ENCODE measurements around the gene CAMSAP1. TPM values are rescaled to one million over a fixed set of nuclear protein-coding genes. Genes with fewer than 3 reads are reported as not detected.

The CAMSAP1 gene
- total and polyA plus RNA-seq, 10 of the 15 experiments (the other 5 are each of a cell fraction or from before 2014, with no cell fraction given) = 1.4 to 24.7 (median 8.0) TPM

DNA sequence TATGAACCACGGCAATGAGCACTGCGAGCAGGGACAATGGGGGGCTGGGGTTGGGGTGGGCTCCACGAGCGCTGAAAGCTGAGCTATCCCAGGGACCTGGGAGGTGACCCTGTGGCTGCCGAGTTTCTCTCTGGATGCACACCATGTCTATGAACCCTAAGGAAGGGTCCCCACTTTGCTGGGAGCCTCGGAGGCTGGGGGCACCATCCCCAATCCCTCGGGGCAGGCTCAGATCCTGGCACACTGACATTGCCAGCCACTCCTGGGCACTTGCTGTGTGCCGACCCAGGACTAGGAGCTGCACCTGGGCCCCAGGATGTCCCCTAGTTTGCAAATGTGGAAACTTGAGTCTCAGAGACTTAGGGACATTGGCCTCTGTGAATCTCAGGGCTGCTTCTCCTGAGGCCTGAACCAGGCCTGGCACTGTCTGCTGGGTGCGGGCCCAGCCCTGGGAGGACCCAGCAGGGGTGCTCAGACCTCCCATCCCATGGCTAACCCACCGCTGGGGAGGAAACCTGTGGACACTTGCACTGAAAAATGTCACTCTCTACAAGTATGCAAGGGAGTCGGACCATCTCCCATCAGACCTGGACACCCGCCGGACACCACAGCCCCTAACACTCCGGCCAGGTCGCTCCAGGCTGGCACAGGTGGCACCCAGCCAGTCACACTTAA, 13.0 kb upstream of the CAMSAP1 start:
- no TSS peak for BruUV-seq (replicated peaks)
- H3K9me3 ChIP-seq (replicated peaks; ENCODE audit: control insufficient read depth, insufficient read depth, low read length) = peaks cover 7% of the 10 kb centered on the region
- ChIA-PET RAD21 (ENCODE audit: unreplicated experiment) (no interaction called here), SMC1A (ENCODE audit: uncharacterized antibody, unreplicated experiment) (no interaction called here), POLR2A (no interaction called here), CTCF (interaction anchor here (1.5 kb wide), 1 partner anchor 10 kb away, joined by 4 read pairs; no protein-coding TSS in a partner anchor)
- no peak overlapping the region for H3K4me2 ChIP-seq (ENCODE audit: control insufficient read depth, insufficient read depth)
- 86% methylated on average over 15 of the region's 15 CpGs for WGBS (ENCODE audit: insufficient coverage, insufficient replicate concordance, low lambda C conversion rate, missing lambda C conversion rate)
- intact Hi-C loops (cut with micrococcal nuclease; ENCODE audit: unreplicated experiment) (no loop called here), in situ Hi-C loops (cut with MboI) (no loop called here)
- H2AFZ ChIP-seq (ENCODE audit: control insufficient read depth, low read depth, low read length) = no peak overlapping the region
- DNase-seq (ENCODE audit: low read depth, low spot score) (no peak), FAIRE-seq (no peak), ATAC-seq (no peak)
- H4K20me1 ChIP-seq (ENCODE audit: control insufficient read depth, insufficient read depth) = no peaks in the 10 kb centered on the region
- H3K27me3 ChIP-seq (replicated peaks in 1 of 2; ENCODE audit: control insufficient read depth in 2 of 2, insufficient read depth in 2 of 2, low read length in 1 of 2) = no peaks in the 10 kb centered on the region
- H3K4me1 ChIP-seq (ENCODE audit: control insufficient read depth, insufficient read depth, low read length) = peaks cover 1% of the 10 kb centered on the region; the same call in 1 of the 2 replicates
- H3K79me2 ChIP-seq (ENCODE audit: control insufficient read depth, insufficient read depth, low read length) = no peaks in the 10 kb centered on the region
- no peak overlapping the region for H3K4me3 ChIP-seq
- TF ChIP-seq RCOR1 (conservative IDR thresholded peaks at IDR 0.05; ENCODE audit: low read depth, low read length) (no peak), STAT3 (IDR thresholded peaks at IDR 0.05; ENCODE audit: low read depth, low read length) (no peak), SIX5 (IDR thresholded peaks at IDR 0.05; ENCODE audit: low read depth, low read length, severe bottlenecking) (no peak), CBX5 (IDR thresholded peaks at IDR 0.05; ENCODE audit: low read depth) (no peak), PAX5 (IDR thresholded peaks at IDR 0.05; ENCODE audit: borderline replicate concordance, low read depth, low read length) (no peak), POLR2A (IDR thresholded peaks at IDR 0.05; ENCODE audit: low read depth, low read length) (no peak), CREB1 (IDR thresholded peaks at IDR 0.05; ENCODE audit: low read depth) (no peak), IKZF2 (IDR thresholded peaks at IDR 0.05) (no peak), KAT2A (conservative IDR thresholded peaks at IDR 0.05; ENCODE audit: control insufficient read depth, low read depth, low read length) (no peak), JUND (IDR thresholded peaks at IDR 0.05; ENCODE audit: low read depth, low read length) (no peak), RB1 (IDR thresholded peaks at IDR 0.05; ENCODE audit: borderline replicate concordance) (no peak), RELA (IDR thresholded peaks at IDR 0.05; ENCODE audit: borderline replicate concordance, partially characterized antibody) (no peak), BHLHE40 (IDR thresholded peaks at IDR 0.05; ENCODE audit: borderline replicate concordance in 1 of 2, low read depth in 2 of 2, low read length in 1 of 2) (no peak), ETV6 (conservative IDR thresholded peaks at IDR 0.05 in 1 of 2, IDR thresholded peaks at IDR 0.05 in 1 of 2; ENCODE audit: borderline replicate concordance in 1 of 2, low read depth in 1 of 2) (no peak), SIN3A (IDR thresholded peaks at IDR 0.05; ENCODE audit: low read depth, low read length) (no peak), DPF2 (IDR thresholded peaks at IDR 0.05) (no peak), KLF5 (IDR thresholded peaks at IDR 0.05; ENCODE audit: partially characterized antibody) (no peak), SKIL (IDR thresholded peaks at IDR 0.05; ENCODE audit: low read depth, poor library complexity, severe bottlenecking) (no peak)
- H3K36me3 ChIP-seq (ENCODE audit: control insufficient read depth in 2 of 2, insufficient read depth in 2 of 2, low read length in 1 of 2) = no peaks in the 10 kb centered on the region; a peak in 1 of 4 replicates
- no peak overlapping the region for H3K9ac ChIP-seq (ENCODE audit: control insufficient read depth, insufficient read depth, low read length)
- H3K27ac ChIP-seq (ENCODE audit: control insufficient read depth, insufficient read depth) = no peak overlapping the region
